HTR-8/SVneo (cell line): ENCODE measurements around the gene PRKAA2.

Source experiments
- DNase-seq: peaks from one replicate; pipeline ENCODE4 v3.0.0; 2011; ENCODE audit warnings: low spot score, mixed read lengths; ENCODE audit not compliant: insufficient read length
- FAIRE-seq: peaks from 2 replicates; lab custom pipeline; 2011; peaks lifted over from hg19 to GRCh38; lab: Jason Lieb, UNC

Gene PRKAA2

GRCh38 chr1:56709995-56710394 is 64.9 kb downstream of the PRKAA2 start:
- no peak for FAIRE-seq

DNA sequence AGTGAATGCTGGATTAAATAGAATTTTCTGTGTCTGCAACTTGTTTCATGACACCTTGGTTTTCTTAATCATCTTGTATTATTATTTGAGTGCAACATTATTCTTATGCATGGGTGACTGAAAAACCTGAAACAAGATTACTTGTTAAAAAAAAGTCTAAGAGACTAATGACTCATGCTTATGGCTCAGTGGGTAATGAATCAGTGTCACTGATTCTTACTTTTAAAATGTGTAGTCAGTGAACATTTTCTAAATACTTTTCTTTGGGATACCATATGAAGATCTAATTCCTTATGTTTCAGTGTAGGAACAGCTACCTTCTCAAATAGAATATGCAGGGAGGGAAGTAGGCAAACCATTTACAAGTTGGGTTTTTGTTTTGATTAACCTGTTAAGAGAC is 65.5 kb downstream of the PRKAA2 start:
- DNase-seq (peak; percentile 20), FAIRE-seq (no peak)

More at GRCh38 chr1:56709995-56710394, 64.9 kb downstream of the PRKAA2 start:
- no peak for DNase-seq

- DNase-seq (no peak), FAIRE-seq (no peak)
Observed at GRCh38 chr1:56712150-56712549, 67.0 kb downstream of the PRKAA2 start.

DNA sequence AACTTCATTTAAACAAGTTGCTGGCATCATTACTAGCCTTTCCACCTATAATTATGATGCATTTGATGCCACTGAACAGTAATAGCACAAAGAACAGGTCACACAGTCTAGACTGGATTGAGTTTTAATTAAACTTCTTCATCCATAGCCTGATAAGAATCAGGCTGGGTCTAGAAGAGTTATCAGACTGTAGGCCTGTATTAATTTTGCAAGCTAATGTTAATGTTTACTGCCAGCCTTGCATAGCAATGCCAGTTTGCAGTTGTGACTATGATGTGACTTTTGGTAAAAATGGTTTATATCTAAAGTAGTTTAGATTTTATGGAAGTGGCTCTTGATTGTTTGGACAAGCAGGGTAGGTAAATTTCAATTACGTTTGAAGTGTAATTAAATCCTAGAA is 68.0 kb downstream of the PRKAA2 start:
- no peak for FAIRE-seq
- DNase-seq: no peak

DNA sequence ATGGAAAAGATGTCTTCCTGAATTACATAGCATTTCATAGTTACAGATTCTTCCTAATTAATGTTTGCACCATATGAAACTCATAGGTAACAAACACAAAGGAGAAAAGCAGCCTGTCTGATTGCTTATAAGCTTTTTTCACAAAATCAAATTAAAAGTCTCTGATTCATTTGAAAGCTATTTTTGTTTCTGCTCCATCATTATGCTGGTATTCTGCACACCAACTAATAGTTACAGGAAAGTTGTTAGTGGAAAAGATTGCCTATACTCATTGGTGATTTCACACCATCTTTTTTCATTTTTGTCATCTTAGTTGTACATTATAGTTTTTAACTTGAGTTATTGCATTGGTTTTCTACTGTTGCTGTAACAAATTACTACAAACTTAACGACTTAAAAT is 70.0 kb downstream of the PRKAA2 start:
- FAIRE-seq (no peak), DNase-seq (no peak)

DNA sequence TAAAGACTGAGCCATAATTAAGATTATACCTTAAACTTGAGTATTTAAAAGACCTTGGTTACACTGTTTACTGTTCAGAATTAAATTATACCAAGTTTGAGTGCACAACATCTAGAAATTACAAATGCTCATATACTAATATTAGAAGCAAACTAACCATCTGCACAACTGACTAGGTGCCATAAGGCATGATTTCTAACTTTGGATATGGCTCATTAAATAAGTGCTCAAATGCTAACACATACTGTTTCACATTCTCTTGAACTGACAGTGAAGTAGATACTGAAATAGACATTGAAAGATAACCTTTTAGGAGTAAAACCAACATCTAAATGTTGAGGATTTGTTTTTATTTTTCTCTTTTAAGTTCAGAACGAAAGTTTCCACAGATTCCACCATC is 74.1 kb downstream of the PRKAA2 start:
- FAIRE-seq (no peak), DNase-seq (no peak)

- no peak for DNase-seq
- FAIRE-seq: no peak
Observed at GRCh38 chr1:56726706-56727105, 81.6 kb downstream of the PRKAA2 start.

DNA sequence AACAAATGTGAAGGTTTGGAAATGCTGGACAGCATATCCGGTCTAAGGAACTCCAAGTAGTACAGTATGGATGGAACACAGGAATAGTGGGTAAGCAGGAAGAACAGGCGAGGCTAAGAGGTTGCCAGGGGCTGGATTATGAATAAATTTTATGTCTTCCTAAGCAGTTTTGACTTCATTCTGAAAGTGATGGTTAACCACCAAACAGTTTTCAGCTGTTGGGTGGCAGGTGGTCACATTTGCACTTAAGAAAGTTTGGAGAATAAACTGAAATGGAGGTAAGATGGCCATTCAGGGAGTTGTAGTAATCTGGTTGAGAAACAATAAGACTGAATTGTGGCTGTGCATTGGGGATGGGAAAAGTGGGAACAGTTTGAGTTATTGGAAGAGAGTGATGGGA is 83.8 kb downstream of the PRKAA2 start:
- no peak for DNase-seq
- FAIRE-seq: no peak

DNA sequence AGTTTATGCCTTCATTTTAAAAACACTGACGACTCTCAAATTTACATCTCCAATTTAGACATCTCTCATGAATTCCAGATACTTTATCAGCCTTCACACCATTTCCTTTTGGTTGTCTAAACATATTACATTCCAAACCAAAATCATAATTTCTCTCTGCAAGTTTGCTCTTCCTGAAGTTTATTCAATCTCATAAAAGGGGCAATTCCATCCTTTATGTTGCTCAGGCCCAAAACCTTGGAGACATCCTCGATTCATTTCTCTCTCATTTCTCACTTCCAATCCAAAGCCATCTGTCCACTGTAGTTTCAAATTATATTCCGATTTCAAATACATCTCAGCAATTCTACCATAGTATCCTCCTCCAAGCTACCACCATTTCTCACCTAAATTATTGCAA is 100.1 kb downstream of the PRKAA2 start:
- FAIRE-seq (no peak), DNase-seq (no peak)

DNA sequence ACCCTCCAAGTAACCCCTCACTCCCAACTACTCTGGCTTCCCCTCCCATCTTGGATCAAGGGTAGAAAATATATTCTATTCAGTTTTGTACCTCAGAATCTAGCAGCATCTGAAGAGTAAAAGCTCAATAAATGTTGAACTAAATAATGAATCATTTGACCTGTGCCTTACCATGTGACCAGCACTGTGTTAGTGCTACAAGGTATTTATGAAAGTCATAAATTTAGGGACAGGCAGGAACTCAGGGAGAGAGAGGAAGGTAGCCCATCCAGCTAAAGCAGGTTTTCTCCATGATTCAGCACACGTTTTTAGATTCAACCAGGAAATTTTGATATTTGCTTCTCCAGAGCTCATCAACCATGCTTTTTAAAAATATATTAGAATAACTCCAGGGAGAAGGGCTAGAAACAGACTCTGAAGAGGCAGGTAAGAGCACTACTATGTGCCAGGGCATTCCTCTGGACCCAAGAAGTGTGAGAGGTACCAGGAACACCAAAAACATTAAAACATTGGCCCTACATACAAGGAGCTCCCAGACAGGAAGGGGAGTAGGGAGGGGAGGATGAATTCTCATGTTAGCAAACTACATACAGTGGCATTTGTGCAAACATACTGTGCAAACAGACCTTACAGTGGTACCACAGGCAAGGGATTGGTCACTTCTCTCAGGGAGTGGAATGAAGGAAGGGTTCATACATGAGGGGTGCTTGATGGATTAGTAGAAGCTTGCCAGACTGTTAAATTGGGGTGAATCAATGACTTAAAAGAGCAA is 109.8 kb downstream of the PRKAA2 start:
- DNase-seq: no peak
- no peak for FAIRE-seq

GRCh38 chr1:56755911-56756310 is 110.8 kb downstream of the PRKAA2 start:
- FAIRE-seq: no peak
- no peak for DNase-seq

DNA sequence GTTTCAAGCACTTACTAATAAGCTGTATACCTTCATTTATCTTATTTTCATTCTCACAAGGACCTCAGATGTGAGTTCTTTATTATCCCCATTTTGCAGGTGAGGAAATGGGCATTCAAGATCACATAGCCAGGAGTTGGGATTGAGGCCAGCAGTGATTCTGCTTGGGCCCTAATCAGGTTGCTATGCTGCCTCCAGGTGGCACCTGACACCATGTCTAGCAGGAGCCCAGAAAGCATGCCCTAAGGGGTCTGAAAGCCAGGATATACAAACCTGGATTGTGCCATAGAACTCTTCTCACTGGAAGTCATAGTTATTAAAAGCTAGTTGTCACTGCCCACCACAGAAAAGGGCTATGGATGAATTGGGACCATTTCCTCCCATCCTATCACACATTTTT is 113.0 kb downstream of the PRKAA2 start:
- no peak for DNase-seq
- FAIRE-seq: no peak

GRCh38 chr1:56758794-56759193 is 113.7 kb downstream of the PRKAA2 start:
- no peak for FAIRE-seq
- DNase-seq: no peak
